Esophagus squamous epithelium (tissue), 5 donors: ENCODE results near the gene LYRM2. TPM values are rescaled to one million over a fixed set of nuclear protein-coding genes. Genes with fewer than 3 reads are reported as not detected.

Experiments
- DNase-seq: peaks from one replicate; lab custom pipeline; 2025; lab: John Stamatoyannopoulos, UW
- H3K27ac ChIP-seq, 4 donors: fragments of 200-600 bp; sonication (generic); one replicate each; pipeline ENCODE4 v1.5.1; 2016 to 2019; ENCODE audit warnings: mild to moderate bottlenecking in 1 of 4
- H3K27me3 ChIP-seq, 4 donors: fragments of 200-600 bp; sonication (generic); 1 replicate in 3 of 4; 2 replicates in 1 of 4; pipeline versions ENCODE4 v1.5.1 to v1.6.0; 2017 to 2021; ENCODE audit warnings: antibody characterized with exemption in 1 of 4
- H3K36me3 ChIP-seq, 3 donors: fragments of 200-600 bp; sonication (generic); one replicate each; pipeline ENCODE4 v1.5.1; 2016 to 2019
- H3K4me1 ChIP-seq, 3 donors: fragments of 200-600 bp; sonication (generic); one replicate each; pipeline ENCODE4 v1.5.1; 2017 to 2019
- H3K4me3 ChIP-seq, 4 donors: fragments of 200-600 bp; sonication (generic); 1 replicate in 3 of 4; 2 replicates in 1 of 4; pipeline ENCODE4 v1.5.1; 2016 to 2019; ENCODE audit warnings: mild to moderate bottlenecking in 2 of 4, moderate library complexity in 1 of 4
- H3K9me3 ChIP-seq, 3 donors: fragments of 200-600 bp; sonication (generic); one replicate each; pipeline ENCODE4 v1.5.1; 2016 to 2019
- CTCF ChIP-seq, 6 experiments: fragments of 450-650 bp in 4 of 6; fragments of 200-600 bp in 2 of 6; sonication (generic) in 2 of 6; IDR thresholded peaks; one replicate each; pipeline ENCODE4 v1.5.1; 2016 to 2019; ENCODE audit warnings: antibody characterized with exemption in 6 of 6, mild to moderate bottlenecking in 4 of 6, moderate library complexity in 4 of 6
- POLR2A ChIP-seq, 4 donors: fragments of 450-650 bp; IDR thresholded peaks; one replicate each; pipeline ENCODE4 v1.6.1; 2017; ENCODE audit warnings: antibody characterized with exemption in 4 of 4, mild to moderate bottlenecking in 4 of 4, moderate library complexity in 3 of 4
- WGBS, 2 donors: methylation state at CpG; one replicate each; pipeline ENCODE4 v1.1.5; 2018; 5-methylcytosine and 5-hydroxymethylcytosine counted together
- intact Hi-C: fragments of 100-400 bp; cut with DNase I; formaldehyde crosslinking; loops from one replicate; pipeline ENCODE4 v1.15.0; 2022
- total RNA-seq, 4 donors: library from RNA; depleted of rRNA; stranded (reverse); fragments of >200 nt; gene quantifications; one replicate each; pipeline ENCODE4 v1.1.0, GENCODE V29; 2016
- donor health status: DM: yes; HTN: yes; CAD: no.

LYRM2 gene
- total RNA-seq, 4 donors from 2014 or later = 4.6 to 16.6 (median 15.1) TPM

GRCh38 chr6:89555806-89556205 lies 82.7 kb downstream of the LYRM2 start:
- Histone ChIP-seq H3K27me3 (no peaks in the 10 kb centered on the region), H3K9me3 (peaks cover 0 to 5% (median 0%) of the 10 kb centered on the region in 3 donors), H3K27ac (no peak overlapping the region), H3K4me1 (no peaks in the 10 kb centered on the region), H3K4me3 (no peak overlapping the region), H3K36me3 (no peaks in the 10 kb centered on the region)
- intact Hi-C loops = loop anchor here (10.0 kb wide), 1 partner anchor 1439 kb away; no protein-coding TSS in a partner anchor
- TF ChIP-seq POLR2A (IDR thresholded peaks at IDR 0.05) = no peak
- WGBS, 2 donors = 45 to 53% methylated on average over 3 of the region's 3 CpGs
- no peak for DNase-seq

DNA sequence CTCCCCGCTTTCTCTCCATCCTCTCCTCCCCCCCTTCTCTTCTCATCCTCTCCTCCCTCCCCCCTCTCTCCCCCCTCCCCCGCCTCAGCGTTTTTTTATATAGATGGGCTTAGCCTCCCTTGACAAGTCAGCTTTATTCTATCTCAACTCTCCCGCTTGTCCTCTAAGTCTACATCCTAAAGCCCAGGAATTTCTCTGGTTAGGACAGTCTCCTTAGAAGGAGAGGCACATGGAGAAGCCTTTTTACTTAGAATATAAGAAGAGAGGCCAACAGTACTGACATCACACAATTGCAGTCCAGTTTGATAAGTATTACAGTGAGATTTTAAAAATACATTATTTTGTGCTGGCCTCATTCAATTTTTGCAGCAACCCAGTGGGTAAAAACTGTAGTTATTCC lies 83.5 kb downstream of the LYRM2 start:
- intact Hi-C loops = loop anchor here (10.0 kb wide), 1 partner anchor 1440 kb away; no protein-coding TSS in a partner anchor
- TF ChIP-seq CTCF (IDR thresholded peaks at IDR 0.05) (no peak), POLR2A (IDR thresholded peaks at IDR 0.05) (no peak)
- H3K27ac ChIP-seq = no peak overlapping the region
- H3K4me3 ChIP-seq = no peak overlapping the region
- H3K4me1 ChIP-seq = no peaks in the 10 kb centered on the region
- no peaks in the 10 kb centered on the region for H3K36me3 ChIP-seq
- DNase-seq = no peak
- 52 to 68% methylated on average over 2 to 3 of the region's 4 CpGs for WGBS, 2 donors
- H3K9me3 ChIP-seq = peaks cover 0 to 5% (median 0%) of the 10 kb centered on the region in 3 donors
- H3K27me3 ChIP-seq = no peaks in the 10 kb centered on the region

GRCh38 chr6:89554106-89554505 lies 84.4 kb downstream of the LYRM2 start:
- no peaks in the 10 kb centered on the region for H3K4me1 ChIP-seq
- H3K9me3 ChIP-seq = peaks cover 0 to 5% (median 0%) of the 10 kb centered on the region in 3 donors
- no peak for TF ChIP-seq POLR2A (IDR thresholded peaks at IDR 0.05)
- TF ChIP-seq CTCF (IDR thresholded peaks at IDR 0.05) = no peak
- H3K36me3 ChIP-seq = no peaks in the 10 kb centered on the region
- H3K4me3 ChIP-seq = no peak overlapping the region
- no peaks in the 10 kb centered on the region for H3K27me3 ChIP-seq
- H3K27ac ChIP-seq = no peak overlapping the region
- intact Hi-C loops = loop anchor here (10.0 kb wide), 1 partner anchor 1441 kb away; no protein-coding TSS in a partner anchor
- 88 to 89% methylated on average over 5 of the region's 5 CpGs for WGBS, 2 donors
- no peak for DNase-seq

- no peak for TF ChIP-seq POLR2A (IDR thresholded peaks at IDR 0.05)
- no peak for TF ChIP-seq CTCF (IDR thresholded peaks at IDR 0.05)
- intact Hi-C loops = loop anchor here (10.0 kb wide), 1 partner anchor 1441 kb away; no protein-coding TSS in a partner anchor
- H3K27ac ChIP-seq = no peak overlapping the region
- DNase-seq = no peak
- no peaks in the 10 kb centered on the region for H3K4me1 ChIP-seq
- H3K36me3 ChIP-seq = no peaks in the 10 kb centered on the region
- WGBS, 2 donors = 86 to 88% methylated on average over 2 to 5 of the region's 5 CpGs
- no peaks in the 10 kb centered on the region for H3K27me3 ChIP-seq
- no peak overlapping the region for H3K4me3 ChIP-seq
- H3K9me3 ChIP-seq = peaks cover 0 to 5% (median 0%) of the 10 kb centered on the region in 3 donors
Measured at GRCh38 chr6:89553431-89553830, 85.1 kb downstream of the LYRM2 start.

DNA sequence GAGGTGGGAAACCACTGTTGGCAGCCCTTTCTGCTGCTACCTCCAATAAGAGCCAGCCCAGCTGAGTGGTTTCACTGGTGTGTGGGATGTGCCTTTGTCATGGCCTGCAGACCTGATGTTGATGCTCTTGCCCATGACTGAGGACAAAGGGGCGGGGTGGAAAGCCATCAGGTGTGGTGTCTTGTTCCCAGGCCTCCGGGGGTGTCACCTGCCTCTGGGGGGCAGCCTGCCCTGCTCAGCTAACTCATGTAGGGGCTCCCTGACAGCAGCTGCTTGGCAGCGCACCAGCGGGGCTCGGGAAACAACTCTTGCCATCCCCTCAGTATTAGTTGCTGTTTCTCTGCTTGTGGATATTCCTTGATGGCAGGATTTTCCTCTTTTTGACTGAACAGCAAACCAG lies 91.3 kb downstream of the LYRM2 start:
- Histone ChIP-seq H3K36me3 (no peaks in the 10 kb centered on the region), H3K27me3 (no peaks in the 10 kb centered on the region), H3K4me3 (no peak overlapping the region), H3K27ac (no peak overlapping the region), H3K9me3 (no peaks in the 10 kb centered on the region), H3K4me1 (no peaks in the 10 kb centered on the region)
- intact Hi-C loops = no loop called here
- no peak for TF ChIP-seq CTCF (IDR thresholded peaks at IDR 0.05)
- no peak for TF ChIP-seq POLR2A (IDR thresholded peaks at IDR 0.05)
- no peak for DNase-seq
- WGBS, 2 donors = 90 to 91% methylated on average over 5 of the region's 5 CpGs

DNA sequence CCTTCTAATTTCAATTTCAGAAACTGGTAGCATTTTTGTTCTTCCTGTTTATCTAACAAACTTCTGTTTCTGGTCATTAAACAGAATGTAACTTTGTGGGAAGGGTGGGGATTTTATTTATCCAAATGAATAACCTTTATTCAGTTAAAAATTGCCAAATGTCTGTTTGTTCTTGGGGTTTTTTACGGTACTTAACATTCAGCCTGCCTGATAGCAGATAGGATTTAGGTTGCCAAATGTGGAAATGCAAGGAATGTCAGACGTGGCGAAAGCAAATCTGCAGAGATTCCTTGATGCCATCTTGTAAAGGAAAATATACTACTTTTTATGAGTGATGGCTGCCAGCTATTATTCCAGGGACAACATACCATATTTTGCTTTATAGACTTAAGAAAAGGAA lies 95.7 kb downstream of the LYRM2 start:
- no peak overlapping the region for H3K27ac ChIP-seq
- intact Hi-C loops = no loop called here
- 76 to 84% methylated on average over 3 of the region's 3 CpGs for WGBS, 2 donors
- TF ChIP-seq CTCF (IDR thresholded peaks at IDR 0.05) (no peak), POLR2A (IDR thresholded peaks at IDR 0.05) (no peak)
- no peaks in the 10 kb centered on the region for H3K27me3 ChIP-seq
- DNase-seq = no peak
- no peaks in the 10 kb centered on the region for H3K4me1 ChIP-seq
- no peak overlapping the region for H3K4me3 ChIP-seq
- no peaks in the 10 kb centered on the region for H3K36me3 ChIP-seq
- no peaks in the 10 kb centered on the region for H3K9me3 ChIP-seq
